BE2C (cell line): Measurements from ENCODE around the gene TSC22D1.

Source experiments
- DNase-seq: peaks from one replicate; pipeline ENCODE4 v3.0.0-alpha.2; 2020
- H3K27me3 ChIP-seq: fragments of 250-450 bp; sonication (Bioruptor Pico); 2 replicates; pipeline ENCODE4 v1.5.1; 2020; ENCODE audit warnings: mild to moderate bottlenecking
- H3K36me3 ChIP-seq: fragments of 250-450 bp; sonication (Bioruptor Pico); 2 replicates; pipeline ENCODE4 v1.5.1; 2020; ENCODE audit warnings: mild to moderate bottlenecking
- H3K4me1 ChIP-seq: fragments of 250-450 bp; sonication (Bioruptor Pico); 2 replicates; pipeline ENCODE4 v1.5.1; 2020
- H3K4me3 ChIP-seq: 2 replicates; pipeline ENCODE4 v1.5.1; 2011; ENCODE audit warnings: low read depth, low read length
- H3K9me3 ChIP-seq: fragments of 250-450 bp; sonication (Bioruptor Pico); 2 replicates; pipeline ENCODE4 v1.5.1; 2020
- CTCF ChIP-seq: IDR thresholded peaks from 2 replicates; pipeline ENCODE4 v1.5.1; 2012; ENCODE audit warnings: mild to moderate bottlenecking, low read depth, low read length

TSC22D1 gene

GRCh38 chr13:44385847-44386246 lies 190.3 kb downstream of the TSC22D1 start:
- H3K36me3 ChIP-seq: no peaks in the 10 kb centered on the region
- H3K9me3 ChIP-seq: no peaks in the 10 kb centered on the region
- H3K4me3 ChIP-seq: no peak overlapping the region
- H3K4me1 ChIP-seq: peaks cover 9% of the 10 kb centered on the region
- no peak for TF ChIP-seq CTCF
- DNase-seq: no peak
- no peaks in the 10 kb centered on the region for H3K27me3 ChIP-seq

GRCh38 chr13:44385401-44385800 lies 190.7 kb downstream of the TSC22D1 start:
- H3K4me1 ChIP-seq: peaks cover 9% of the 10 kb centered on the region
- no peak for TF ChIP-seq CTCF
- DNase-seq: no peak
- H3K4me3 ChIP-seq: no peak overlapping the region
- H3K27me3 ChIP-seq: no peaks in the 10 kb centered on the region
- H3K36me3 ChIP-seq: no peaks in the 10 kb centered on the region
- no peaks in the 10 kb centered on the region for H3K9me3 ChIP-seq

GRCh38 chr13:44384778-44385177 lies 191.4 kb downstream of the TSC22D1 start:
- DNase-seq: no peak
- peaks cover 9% of the 10 kb centered on the region for H3K4me1 ChIP-seq
- no peaks in the 10 kb centered on the region for H3K27me3 ChIP-seq
- no peaks in the 10 kb centered on the region for H3K9me3 ChIP-seq
- H3K36me3 ChIP-seq: peaks cover 4% of the 10 kb centered on the region
- no peak overlapping the region for H3K4me3 ChIP-seq
- no peak for TF ChIP-seq CTCF

- Histone ChIP-seq H3K36me3 (peaks cover 4% of the 10 kb centered on the region), H3K4me1 (peaks cover 8% of the 10 kb centered on the region), H3K27me3 (no peaks in the 10 kb centered on the region), H3K4me3 (no peak overlapping the region), H3K9me3 (no peaks in the 10 kb centered on the region)
- TF ChIP-seq CTCF: no peak
- no peak for DNase-seq
These were observed 192.2 kb downstream of the TSC22D1 start for GRCh38 chr13:44383945-44384344.

GRCh38 chr13:44382635-44383145 lies 193.4 kb downstream of the TSC22D1 start:
- Histone ChIP-seq H3K4me3 (no peak overlapping the region), H3K9me3 (no peaks in the 10 kb centered on the region), H3K4me1 (peaks cover under 1% of the 10 kb centered on the region; the same call in 1 of the 2 replicates), H3K27me3 (no peaks in the 10 kb centered on the region), H3K36me3 (peaks cover 4% of the 10 kb centered on the region)
- DNase-seq: no peak
- TF ChIP-seq CTCF: no peak
